IgD-negative memory B cell (primary cell): ENCODE results near the gene ESRRB. TPM values are rescaled to one million over a fixed set of nuclear protein-coding genes. Genes with fewer than 3 reads are reported as not detected.

ENCODE experiments used
- H3K27ac Mint-ChIP-seq, 3 donors: one replicate each; pipeline ENCODE4 v1.8.0; 2020 to 2022; ENCODE audit warnings: mild to moderate bottlenecking in 3 of 3, mixed read lengths in 3 of 3, moderate library complexity in 1 of 3
- H3K27me3 Mint-ChIP-seq: one replicate; pipeline ENCODE4 v1.8.0; 2021; ENCODE audit warnings: mixed read lengths
- H3K36me3 Mint-ChIP-seq: one replicate; pipeline ENCODE4 v1.8.0; 2020; ENCODE audit warnings: mild to moderate bottlenecking, mixed read lengths
- H3K4me1 Mint-ChIP-seq, 3 donors: one replicate each; pipeline ENCODE4 v1.8.0; 2020 to 2022; ENCODE audit warnings: mixed read lengths in 3 of 3, mild to moderate bottlenecking in 1 of 3
- H3K4me3 Mint-ChIP-seq, 4 donors: one replicate each; pipeline ENCODE4 v1.8.0; 2020 to 2022; ENCODE audit warnings: mild to moderate bottlenecking in 4 of 4, mixed read lengths in 4 of 4, moderate library complexity in 3 of 4
- H3K9me3 Mint-ChIP-seq, 3 donors: one replicate each; pipeline ENCODE4 v1.8.0; 2020 to 2021; ENCODE audit warnings: mixed read lengths in 3 of 3, mild to moderate bottlenecking in 1 of 3
- polyA plus RNA-seq: library from polyadenylated mRNA; unstranded; fragments of 300-500 nt; fragmentation: Illumina TruSeq; gene quantifications from one replicate; pipeline ENCODE4 v1.2.3, GENCODE V29; 2021

The ESRRB gene
- polyA plus RNA-seq, 1 donor from 2014 or later: not detected

DNA sequence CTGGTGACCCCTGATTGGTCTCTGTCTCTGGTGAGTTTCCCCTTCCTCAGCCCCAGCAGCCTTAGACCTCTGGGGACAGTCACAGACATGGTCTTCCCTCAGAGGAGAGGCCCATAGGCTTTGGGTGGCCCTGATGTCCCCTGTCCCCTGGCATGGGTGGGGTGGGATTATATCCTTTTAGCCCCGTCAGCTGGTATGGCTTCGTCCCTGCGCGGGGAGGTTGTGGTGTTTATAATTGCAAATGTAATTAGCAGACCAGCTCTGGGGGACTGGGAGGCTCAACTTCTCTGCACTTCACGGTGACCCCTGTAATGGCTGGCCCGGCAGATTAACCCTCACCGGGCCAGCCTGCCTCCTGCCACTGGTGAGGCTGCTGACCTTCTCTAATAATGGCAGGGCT is 5.1 kb downstream of the ESRRB start:
- H3K4me3 Mint-ChIP-seq: no peak overlapping the region
- H3K27me3 Mint-ChIP-seq: peaks cover 54% of the 10 kb centered on the region
- H3K27ac Mint-ChIP-seq: no peak overlapping the region
- no peaks in the 10 kb centered on the region for H3K36me3 Mint-ChIP-seq
- peaks cover 0 to 4% (median 0%) of the 10 kb centered on the region in 3 donors for H3K4me1 Mint-ChIP-seq
- no peaks in the 10 kb centered on the region for H3K9me3 Mint-ChIP-seq

DNA sequence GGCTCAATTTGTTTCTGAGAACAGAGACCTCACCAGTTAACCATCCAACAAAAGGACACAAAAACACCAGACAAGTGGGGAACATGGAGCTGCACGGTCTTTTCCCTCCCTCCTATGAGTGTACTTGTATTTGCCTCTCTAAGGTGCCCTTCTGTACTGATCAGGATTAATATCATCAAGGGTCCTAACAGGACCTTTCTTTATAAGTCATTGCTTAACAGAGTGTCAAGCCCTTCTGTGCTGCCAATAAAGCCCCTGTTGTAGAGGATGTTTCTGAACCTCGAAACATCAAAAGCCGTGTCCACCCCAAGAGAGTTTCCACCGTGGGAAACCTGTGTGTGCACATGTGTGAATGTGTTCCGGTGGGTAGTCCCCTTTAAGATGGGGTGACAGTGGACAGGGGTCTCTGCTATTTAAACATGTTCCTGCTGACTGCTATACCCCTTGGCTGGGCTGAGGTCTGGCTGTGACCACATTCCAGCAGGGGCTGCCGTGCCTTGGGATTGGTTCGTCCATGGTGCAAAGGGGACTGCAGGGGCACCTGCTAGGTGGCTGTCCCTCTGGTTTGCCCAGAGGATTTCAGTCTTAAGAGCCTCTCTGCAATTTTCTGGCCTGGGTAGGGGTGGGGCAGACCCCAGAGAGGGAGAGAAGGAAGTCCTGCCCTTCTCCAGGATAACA is 6.0 kb downstream of the ESRRB start:
- peaks cover 47% of the 10 kb centered on the region for H3K27me3 Mint-ChIP-seq
- no peak overlapping the region for H3K27ac Mint-ChIP-seq
- peaks cover 0 to 3% (median 0%) of the 10 kb centered on the region in 3 donors for H3K4me1 Mint-ChIP-seq
- H3K4me3 Mint-ChIP-seq: no peak overlapping the region
- no peaks in the 10 kb centered on the region for H3K36me3 Mint-ChIP-seq
- H3K9me3 Mint-ChIP-seq: no peaks in the 10 kb centered on the region

DNA sequence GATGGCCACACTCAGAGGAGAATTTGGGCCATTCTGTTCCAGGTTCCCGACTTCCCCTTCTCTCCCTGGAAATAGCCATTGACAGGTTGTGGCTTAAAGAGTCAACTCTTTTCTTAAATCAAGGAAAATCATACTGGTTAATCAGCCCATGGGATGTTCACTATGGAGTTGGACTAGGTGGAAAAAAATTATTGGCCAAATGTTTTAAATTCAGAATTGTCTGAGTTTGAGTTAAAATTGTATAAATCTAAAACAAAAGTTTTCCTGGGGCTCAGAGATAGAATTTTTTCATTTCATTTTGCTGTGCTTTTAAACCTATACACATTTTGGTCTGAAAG is 6.5 kb downstream of the ESRRB start:
- Mint-ChIP-seq H3K36me3 (no peaks in the 10 kb centered on the region), H3K27me3 (peaks cover 48% of the 10 kb centered on the region), H3K4me3 (no peak overlapping the region), H3K4me1 (peaks cover 0 to 2% (median 0%) of the 10 kb centered on the region in 3 donors), H3K27ac (no peak overlapping the region), H3K9me3 (no peaks in the 10 kb centered on the region)

DNA sequence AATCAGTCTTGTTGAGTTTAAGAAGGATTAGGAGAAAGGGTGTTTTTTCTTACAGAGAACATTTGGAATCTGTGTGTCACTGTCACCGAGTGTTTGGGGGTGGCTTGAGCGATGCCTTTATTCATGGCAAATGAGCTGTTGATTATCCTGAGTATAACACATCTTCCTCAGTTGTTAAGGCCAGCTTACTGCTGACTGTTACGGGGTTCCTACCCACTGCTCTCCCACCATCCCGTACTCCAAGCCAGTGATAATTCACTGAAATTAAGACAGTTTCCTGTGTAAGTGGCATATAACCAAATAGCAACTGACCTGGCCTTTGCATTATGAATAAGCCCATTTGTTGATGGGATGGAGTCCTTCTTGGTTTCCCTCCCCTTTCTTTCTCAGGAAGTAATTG is 9.5 kb downstream of the ESRRB start:
- Mint-ChIP-seq H3K4me3 (no peak overlapping the region), H3K9me3 (no peaks in the 10 kb centered on the region), H3K36me3 (no peaks in the 10 kb centered on the region), H3K4me1 (no peaks in the 10 kb centered on the region), H3K27ac (no peak overlapping the region), H3K27me3 (peaks cover 34% of the 10 kb centered on the region)

DNA sequence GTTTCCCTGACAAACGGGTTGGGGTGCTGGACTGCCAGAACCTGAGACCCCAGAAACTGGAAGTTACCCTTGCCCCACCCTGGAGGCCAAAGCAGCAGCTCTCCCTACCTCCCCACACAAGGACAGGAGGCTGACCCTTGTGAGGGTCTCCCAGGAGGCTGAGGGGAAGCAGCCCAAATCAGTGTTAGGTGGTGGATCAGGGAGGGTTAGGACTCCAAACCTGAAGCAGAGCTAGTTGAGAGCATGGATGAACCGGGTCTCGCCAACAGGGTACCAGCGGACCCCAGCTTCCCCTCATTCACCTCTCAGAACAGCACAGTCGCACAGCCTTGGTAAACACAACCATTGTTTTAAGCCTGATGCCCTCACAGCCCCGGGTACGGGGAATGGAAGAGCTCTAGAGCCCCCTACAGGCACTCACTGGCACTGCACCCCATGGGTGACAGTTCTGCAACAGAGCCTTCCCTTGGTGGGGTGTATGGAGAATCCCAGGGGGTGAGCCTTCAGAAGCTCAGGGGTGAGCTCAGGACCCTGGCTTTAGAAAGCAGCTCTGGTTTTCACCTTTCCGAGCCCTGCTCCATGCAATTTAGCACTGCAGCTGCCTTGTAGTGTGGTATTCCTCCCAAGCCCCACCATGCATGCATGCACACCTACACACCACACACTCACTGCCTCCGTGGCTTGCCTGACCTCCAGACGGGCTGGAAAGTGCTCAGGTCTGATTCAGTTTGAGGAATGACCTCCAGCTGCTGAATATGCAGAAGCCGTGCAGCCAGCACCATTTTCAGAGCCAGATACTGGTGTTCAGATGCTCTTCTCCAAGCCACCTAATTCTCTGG is 11.2 kb downstream of the ESRRB start:
- H3K27ac Mint-ChIP-seq: peak overlapping the region in 1 of 3 donors; percentile 63
- no peaks in the 10 kb centered on the region for H3K9me3 Mint-ChIP-seq
- no peak overlapping the region for H3K4me3 Mint-ChIP-seq
- H3K27me3 Mint-ChIP-seq: peaks cover 23% of the 10 kb centered on the region
- no peaks in the 10 kb centered on the region for H3K4me1 Mint-ChIP-seq
- H3K36me3 Mint-ChIP-seq: no peaks in the 10 kb centered on the region

DNA sequence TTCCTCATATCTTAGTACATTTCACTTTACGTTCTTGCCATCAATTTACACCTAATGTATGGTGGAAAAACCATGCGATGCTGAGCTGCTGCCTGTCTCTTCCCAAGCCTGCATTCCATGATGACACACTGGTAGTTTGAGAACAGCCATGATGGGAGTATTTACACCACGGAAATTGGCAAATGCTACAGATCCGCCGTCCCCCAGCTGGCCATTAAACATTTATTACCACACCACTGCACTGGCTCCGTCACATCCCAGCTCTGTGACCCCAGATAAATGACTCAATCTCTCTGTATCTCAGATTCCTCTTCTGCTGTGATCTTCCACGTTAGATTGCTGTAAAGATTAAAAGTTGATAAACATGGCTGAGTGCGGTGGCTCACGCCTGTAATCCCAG is 13.9 kb downstream of the ESRRB start:
- Mint-ChIP-seq H3K27me3 (peaks cover 14% of the 10 kb centered on the region), H3K4me1 (no peaks in the 10 kb centered on the region), H3K27ac (no peak overlapping the region), H3K36me3 (no peaks in the 10 kb centered on the region), H3K9me3 (no peaks in the 10 kb centered on the region), H3K4me3 (no peak overlapping the region)

DNA sequence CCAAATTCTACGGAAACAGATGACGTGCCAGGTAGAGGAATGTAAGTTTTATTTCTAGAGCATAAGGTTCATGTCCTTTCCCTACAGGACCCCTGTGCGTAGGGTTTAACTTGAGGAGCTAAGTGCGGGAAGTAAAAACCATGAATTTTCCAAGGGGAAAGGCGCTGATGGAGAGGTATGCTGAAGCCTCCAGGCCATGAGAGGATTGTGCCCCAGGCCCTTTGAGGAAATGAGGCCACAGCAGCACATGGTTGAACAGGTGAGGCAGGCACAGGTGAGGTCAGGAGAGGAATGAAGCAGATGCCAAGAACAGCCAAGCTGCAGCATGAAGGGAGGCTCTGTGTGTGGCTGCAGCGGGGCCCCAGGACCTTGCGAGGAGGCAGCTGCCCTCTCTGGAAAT is 14.7 kb downstream of the ESRRB start:
- H3K9me3 Mint-ChIP-seq: no peaks in the 10 kb centered on the region
- H3K27me3 Mint-ChIP-seq: peaks cover 13% of the 10 kb centered on the region
- no peaks in the 10 kb centered on the region for H3K36me3 Mint-ChIP-seq
- no peaks in the 10 kb centered on the region for H3K4me1 Mint-ChIP-seq
- H3K27ac Mint-ChIP-seq: no peak overlapping the region
- H3K4me3 Mint-ChIP-seq: no peak overlapping the region

DNA sequence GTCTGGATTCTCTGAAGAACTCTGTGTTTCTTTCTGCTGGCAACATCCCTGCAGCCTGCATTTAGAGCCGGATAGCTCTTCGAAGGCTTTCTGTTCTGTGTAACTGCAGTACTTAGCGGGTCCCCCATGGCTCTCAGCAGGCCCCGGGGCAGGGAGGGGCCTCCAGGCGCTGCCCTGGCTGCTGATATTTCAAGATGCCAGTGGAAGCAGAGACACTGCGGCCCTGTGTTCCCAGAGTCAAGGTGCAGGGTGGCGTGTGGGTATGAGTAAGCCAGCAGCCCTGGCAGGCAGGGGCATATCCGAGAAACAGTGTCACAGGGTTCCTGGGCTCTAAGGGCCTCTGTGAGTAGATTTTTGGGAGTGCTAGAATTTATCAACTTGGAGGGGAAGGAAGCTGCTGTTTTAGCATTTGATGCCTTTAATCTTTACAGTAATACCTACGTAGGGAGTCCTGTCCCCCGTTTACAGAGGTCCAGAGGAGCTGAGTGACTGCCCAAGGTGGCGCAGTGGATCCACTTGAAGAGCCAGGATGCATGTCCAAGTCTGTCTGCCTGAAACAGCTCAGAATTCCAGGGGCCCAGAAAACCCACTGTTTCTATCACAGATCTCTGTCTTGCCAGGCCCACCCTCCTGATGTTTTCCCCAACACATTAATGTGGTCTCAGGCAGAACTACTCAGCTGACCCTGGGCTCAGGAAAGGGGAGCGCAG is 16.2 kb downstream of the ESRRB start:
- no peaks in the 10 kb centered on the region for H3K9me3 Mint-ChIP-seq
- H3K27ac Mint-ChIP-seq: no peak overlapping the region
- H3K27me3 Mint-ChIP-seq: peaks cover 17% of the 10 kb centered on the region
- no peak overlapping the region for H3K4me3 Mint-ChIP-seq
- H3K4me1 Mint-ChIP-seq: no peaks in the 10 kb centered on the region
- no peaks in the 10 kb centered on the region for H3K36me3 Mint-ChIP-seq

DNA sequence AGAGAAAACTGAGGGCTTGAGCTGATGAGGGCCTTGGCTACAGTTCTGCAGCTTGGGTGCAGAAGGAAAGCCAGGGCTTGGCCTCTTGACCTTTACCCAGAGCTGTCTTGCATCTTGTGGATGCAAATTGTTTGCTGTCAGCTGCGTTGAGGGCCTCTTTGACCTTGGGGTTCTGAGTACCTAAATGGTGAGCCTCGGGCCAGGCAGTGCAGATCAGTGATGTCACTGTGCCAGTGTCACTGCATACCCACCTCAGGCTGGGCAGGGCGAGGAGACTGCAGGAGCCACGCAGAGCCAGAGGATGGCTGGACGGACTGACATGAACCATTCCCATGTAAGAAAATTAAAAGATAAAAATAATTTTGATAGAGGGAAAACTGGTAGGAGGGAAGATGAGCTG is 18.6 kb downstream of the ESRRB start:
- no peaks in the 10 kb centered on the region for H3K9me3 Mint-ChIP-seq
- H3K27ac Mint-ChIP-seq: no peak overlapping the region
- no peaks in the 10 kb centered on the region for H3K4me1 Mint-ChIP-seq
- H3K4me3 Mint-ChIP-seq: no peak overlapping the region
- no peaks in the 10 kb centered on the region for H3K36me3 Mint-ChIP-seq
- peaks cover 6% of the 10 kb centered on the region for H3K27me3 Mint-ChIP-seq

DNA sequence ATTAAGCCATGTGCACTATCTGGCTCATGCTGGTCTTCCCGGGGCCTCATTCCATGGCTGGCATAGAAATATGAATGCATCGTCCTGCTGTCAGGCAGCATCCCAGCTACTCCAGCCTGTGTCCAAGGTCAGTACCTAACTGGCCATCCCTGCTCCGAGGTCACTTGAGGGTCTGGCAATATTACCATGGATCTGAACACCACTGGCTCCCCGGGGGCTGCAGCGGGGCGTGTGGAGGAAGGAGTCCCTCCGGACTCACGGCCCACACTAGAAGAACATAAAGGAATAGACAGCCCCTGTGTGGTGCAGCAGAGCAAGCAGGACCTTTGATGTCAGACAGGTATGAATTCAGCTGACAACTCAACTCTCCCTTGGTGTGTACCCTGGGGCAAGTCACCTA is 19.2 kb downstream of the ESRRB start:
- no peaks in the 10 kb centered on the region for H3K36me3 Mint-ChIP-seq
- H3K27ac Mint-ChIP-seq: no peak overlapping the region
- no peaks in the 10 kb centered on the region for H3K4me1 Mint-ChIP-seq
- H3K4me3 Mint-ChIP-seq: no peak overlapping the region
- H3K27me3 Mint-ChIP-seq: peaks cover 6% of the 10 kb centered on the region
- H3K9me3 Mint-ChIP-seq: no peaks in the 10 kb centered on the region

DNA sequence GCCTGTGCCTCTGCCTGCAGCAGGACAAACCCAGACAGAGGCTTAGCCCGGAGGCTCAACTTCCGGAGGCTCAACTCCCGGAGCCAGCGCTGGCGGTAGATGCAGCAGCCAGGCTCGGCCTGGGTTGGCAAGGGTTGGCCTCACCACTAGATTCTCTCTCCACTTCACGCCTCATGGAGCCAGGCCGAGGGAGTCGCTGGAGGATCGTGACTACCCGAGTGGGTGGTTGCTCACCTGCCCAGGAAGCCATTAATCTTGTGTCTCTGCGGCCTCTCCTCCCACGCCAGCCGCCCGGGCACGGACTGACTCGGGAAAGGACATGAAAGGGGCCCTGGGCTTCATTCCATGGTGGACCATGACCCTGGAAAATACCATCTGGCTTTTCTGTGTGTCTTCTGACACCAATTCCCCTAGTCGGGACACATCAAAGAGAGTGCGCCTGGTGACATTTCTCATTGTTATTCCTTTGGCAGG is 20.8 kb downstream of the ESRRB start:
- H3K36me3 Mint-ChIP-seq: no peaks in the 10 kb centered on the region
- peaks cover 0 to under 1% (median 0%) of the 10 kb centered on the region in 3 donors for H3K9me3 Mint-ChIP-seq
- peaks cover 7% of the 10 kb centered on the region for H3K27me3 Mint-ChIP-seq
- H3K4me1 Mint-ChIP-seq: no peaks in the 10 kb centered on the region
- H3K27ac Mint-ChIP-seq: no peak overlapping the region
- no peak overlapping the region for H3K4me3 Mint-ChIP-seq

DNA sequence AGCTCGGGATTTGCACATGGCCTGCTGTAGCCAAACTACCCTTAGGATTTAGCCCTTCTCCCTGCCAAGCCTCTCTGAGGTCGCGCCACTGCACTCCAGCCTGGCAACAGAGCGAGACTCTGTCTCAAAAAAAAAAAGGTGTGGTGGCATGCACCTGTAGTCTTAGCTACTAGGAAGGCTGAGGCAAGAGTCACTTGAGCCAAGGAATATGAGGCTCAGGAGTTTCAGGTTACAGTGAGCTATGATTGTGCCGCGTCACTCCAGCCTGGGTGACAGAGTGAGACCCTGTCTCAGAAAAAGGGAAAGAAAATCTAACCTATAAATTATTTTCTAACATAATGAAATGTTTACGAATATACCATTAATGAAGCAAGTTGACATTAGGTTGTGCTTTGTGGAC is 29.7 kb downstream of the ESRRB start:
- Mint-ChIP-seq H3K4me1 (no peaks in the 10 kb centered on the region), H3K36me3 (no peaks in the 10 kb centered on the region), H3K27ac (no peak overlapping the region), H3K9me3 (peaks cover 0 to 2% (median 0%) of the 10 kb centered on the region in 3 donors), H3K4me3 (no peak overlapping the region), H3K27me3 (peaks cover 13% of the 10 kb centered on the region)

DNA sequence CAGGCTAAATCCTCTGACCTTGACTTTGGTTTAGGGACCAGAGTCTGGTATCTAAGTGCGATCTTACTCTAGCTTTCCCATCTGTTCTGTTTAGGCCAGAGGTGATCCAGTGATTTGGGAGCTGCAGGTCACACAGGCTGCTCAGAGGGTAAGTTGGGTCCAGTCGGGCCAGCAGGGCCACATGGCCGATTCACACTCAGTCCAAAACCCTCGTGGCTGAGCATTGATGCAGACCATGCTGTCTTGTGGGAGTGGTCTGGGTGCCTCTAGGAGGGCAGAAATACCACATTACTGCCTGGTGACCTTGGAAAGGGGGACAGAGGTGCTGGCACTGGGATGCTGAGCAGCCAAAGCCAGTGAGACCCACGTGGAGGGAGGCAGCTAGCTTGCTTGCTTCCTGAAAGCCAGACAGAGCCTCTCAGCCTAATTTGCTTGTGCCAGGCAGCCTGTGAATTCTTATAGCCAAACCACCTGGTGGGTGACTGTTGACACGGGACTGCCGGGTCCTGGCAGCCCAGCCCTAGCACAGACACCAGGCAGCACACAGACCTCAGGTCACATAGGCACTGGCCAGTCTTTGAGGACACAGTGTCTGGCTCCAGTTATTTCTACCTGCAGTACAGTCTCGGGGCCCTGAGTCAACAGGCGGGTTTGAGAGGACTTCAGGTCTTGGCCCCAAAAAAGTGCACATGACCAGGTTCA is 31.7 kb downstream of the ESRRB start:
- no peaks in the 10 kb centered on the region for H3K4me1 Mint-ChIP-seq
- no peak overlapping the region for H3K27ac Mint-ChIP-seq

DNA sequence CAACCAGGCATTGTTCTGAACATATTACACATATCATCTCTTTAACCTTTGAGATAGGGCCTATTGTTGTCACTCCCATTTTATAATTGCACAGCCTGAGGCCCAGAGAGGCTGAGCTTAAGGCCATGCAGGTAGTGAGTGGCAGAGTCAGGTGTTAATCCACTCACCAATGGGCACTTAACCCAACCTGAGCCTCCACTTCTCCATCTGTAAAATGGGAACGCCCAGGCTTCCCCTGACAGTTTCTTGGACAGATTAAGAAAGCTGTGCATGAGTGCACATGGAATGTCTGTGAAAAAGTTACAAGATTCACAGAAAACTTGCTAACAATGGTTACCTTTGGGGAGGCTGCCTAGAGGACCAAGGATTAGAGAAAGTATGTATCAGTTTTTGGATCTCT is 32.9 kb downstream of the ESRRB start:
- Mint-ChIP-seq H3K27me3 (peaks cover 24% of the 10 kb centered on the region), H3K4me1 (no peaks in the 10 kb centered on the region), H3K27ac (no peak overlapping the region), H3K36me3 (no peaks in the 10 kb centered on the region), H3K9me3 (no peaks in the 10 kb centered on the region), H3K4me3 (no peak overlapping the region)

More for the DNA sequence above, 31.7 kb downstream of the ESRRB start:
- Mint-ChIP-seq H3K4me3 (no peak overlapping the region), H3K27me3 (peaks cover 19% of the 10 kb centered on the region), H3K9me3 (no peaks in the 10 kb centered on the region), H3K36me3 (no peaks in the 10 kb centered on the region)

DNA sequence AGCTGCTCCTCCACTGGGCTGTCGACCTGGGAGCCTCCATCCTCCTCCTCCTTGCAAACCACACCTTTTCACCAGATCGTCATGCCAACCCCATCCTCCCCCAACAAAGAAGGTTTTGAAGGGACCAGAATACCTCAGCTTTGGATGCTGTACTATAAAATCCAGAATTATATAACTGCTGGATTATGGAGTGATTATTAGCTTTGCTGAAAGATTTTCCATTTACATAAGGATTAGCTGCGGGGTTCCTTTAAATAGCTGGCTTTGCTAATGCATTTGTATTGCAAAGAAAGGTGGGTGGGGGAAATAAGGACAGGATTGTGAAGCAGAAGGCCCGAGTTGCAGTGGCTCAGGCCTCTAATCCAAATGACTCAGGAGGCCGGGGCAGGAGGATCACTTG is 36.6 kb downstream of the ESRRB start:
- H3K4me3 Mint-ChIP-seq: no peak overlapping the region

More for the DNA sequence above, 36.6 kb downstream of the ESRRB start:
- H3K4me1 Mint-ChIP-seq: peaks cover 0 to 4% (median 2%) of the 10 kb centered on the region in 3 donors
- peaks cover 21% of the 10 kb centered on the region for H3K27me3 Mint-ChIP-seq
- no peaks in the 10 kb centered on the region for H3K9me3 Mint-ChIP-seq
- no peak overlapping the region for H3K27ac Mint-ChIP-seq
- H3K36me3 Mint-ChIP-seq: no peaks in the 10 kb centered on the region
